Measurements from ENCODE around the gene PXN.

PXN gene

GRCh38 chr12:120186654-120187053, 78.9 kb downstream of the PXN start:
- TF ChIP-seq CTCF (conservative IDR thresholded peaks at IDR 0.05; ENCODE audit: low read depth, low read length), result no peak
- DNase-seq (ENCODE audit: low read depth), result no peak
- H3K4me3 ChIP-seq (ENCODE audit: low read depth, low read length), result no peak overlapping the region

- no peak overlapping the region for H3K4me3 ChIP-seq (ENCODE audit: low read depth, low read length)
- DNase-seq (ENCODE audit: low read depth), result peak; percentile 70
- no peak for TF ChIP-seq CTCF (conservative IDR thresholded peaks at IDR 0.05; ENCODE audit: low read depth, low read length)
Observed at GRCh38 chr12:120183211-120183631, 82.3 kb downstream of the PXN start.

GRCh38 chr12:120181991-120182631, 83.4 kb downstream of the PXN start:
- TF ChIP-seq CTCF (conservative IDR thresholded peaks at IDR 0.05; ENCODE audit: low read depth, low read length), result peak; percentile 33
- DNase-seq (ENCODE audit: low read depth), result peak; percentile 71
- H3K4me3 ChIP-seq (ENCODE audit: low read depth, low read length), result no peak overlapping the region

GRCh38 chr12:120180975-120181374, 84.6 kb downstream of the PXN start:
- no peak overlapping the region for H3K4me3 ChIP-seq (ENCODE audit: low read depth, low read length)
- no peak for TF ChIP-seq CTCF (conservative IDR thresholded peaks at IDR 0.05; ENCODE audit: low read depth, low read length)
- DNase-seq (ENCODE audit: low read depth), result no peak

GRCh38 chr12:120175537-120175936, 90.0 kb downstream of the PXN start:
- no peak for DNase-seq (ENCODE audit: low read depth)
- TF ChIP-seq CTCF (conservative IDR thresholded peaks at IDR 0.05; ENCODE audit: low read depth, low read length), result no peak
- no peak overlapping the region for H3K4me3 ChIP-seq (ENCODE audit: low read depth, low read length)

GRCh38 chr12:120175062-120175461, 90.5 kb downstream of the PXN start:
- no peak overlapping the region for H3K4me3 ChIP-seq (ENCODE audit: low read depth, low read length)
- TF ChIP-seq CTCF (conservative IDR thresholded peaks at IDR 0.05; ENCODE audit: low read depth, low read length), result no peak
- no peak for DNase-seq (ENCODE audit: low read depth)

- DNase-seq (ENCODE audit: low read depth), result no peak
- no peak for TF ChIP-seq CTCF (conservative IDR thresholded peaks at IDR 0.05; ENCODE audit: low read depth, low read length)
- no peak overlapping the region for H3K4me3 ChIP-seq (ENCODE audit: low read depth, low read length)
Observed at GRCh38 chr12:120172053-120172452, 93.5 kb downstream of the PXN start.

Measured in choroid plexus epithelial cell (primary cell).